AG09309 (cell line): ENCODE measurements around the gene MPPED2.

ENCODE experiments used
- DNase-seq: peaks from one replicate; pipeline ENCODE4 v3.0.0-alpha.2; 2010; ENCODE audit warnings: low read depth
- H3K4me3 ChIP-seq: 2 replicates; pipeline ENCODE4 v1.5.1; 2011; ENCODE audit warnings: mild to moderate bottlenecking, low read depth, low read length, moderate library complexity; ENCODE audit not compliant: control insufficient read depth
- CTCF ChIP-seq: IDR thresholded peaks from 2 replicates; pipeline ENCODE4 v1.5.1; 2011; ENCODE audit warnings: mild to moderate bottlenecking, low read depth, low read length, inconsistent platforms; ENCODE audit not compliant: insufficient read depth, control insufficient read depth; ENCODE audit errors: missing control alignments

Gene MPPED2

GRCh38 chr11:30365793-30366517, 220.2 kb downstream of the MPPED2 start:
- TF ChIP-seq CTCF, result no peak
- H3K4me3 ChIP-seq, result no peak overlapping the region
- DNase-seq, result no peak

GRCh38 chr11:30364837-30365482, 221.2 kb downstream of the MPPED2 start:
- no peak overlapping the region for H3K4me3 ChIP-seq
- TF ChIP-seq CTCF, result no peak
- no peak for DNase-seq

GRCh38 chr11:30364139-30364836, 221.9 kb downstream of the MPPED2 start:
- DNase-seq, result no peak
- no peak overlapping the region for H3K4me3 ChIP-seq
- TF ChIP-seq CTCF, result no peak

GRCh38 chr11:30360741-30361140, 225.4 kb downstream of the MPPED2 start:
- H3K4me3 ChIP-seq, result no peak overlapping the region
- no peak for DNase-seq
- TF ChIP-seq CTCF, result no peak
